Stimulated activated CD8-positive, alpha-beta memory T cell treated with anti-CD3 and anti-CD28 coated beads, Interleukin-15, amount 100 ng/mL, for 48 hours (primary cell): ENCODE results near the gene MYO18B.

Source experiments
- DNase-seq, 2 donors: peaks; one replicate each; pipeline ENCODE4 v3.0.0-alpha.2; 2020; ENCODE audit warnings: low read depth in 2 of 2

MYO18B gene

GRCh38 chr22:25749420-25750169, 7.6 kb downstream of the MYO18B start:
- DNase-seq, result peak in 1 of 2 donors; percentile 52

GRCh38 chr22:25750569-25751173, 8.7 kb downstream of the MYO18B start:
- no peak for DNase-seq

GRCh38 chr22:25751174-25751581, 9.2 kb downstream of the MYO18B start:
- DNase-seq, result no peak

- no peak for DNase-seq
These were observed 10.7 kb downstream of the MYO18B start for GRCh38 chr22:25752615-25753214.

GRCh38 chr22:25753252-25753651, 11.3 kb downstream of the MYO18B start:
- no peak for DNase-seq

GRCh38 chr22:25754527-25755202, 12.7 kb downstream of the MYO18B start:
- no peak for DNase-seq

GRCh38 chr22:25757686-25758085, 15.7 kb downstream of the MYO18B start:
- DNase-seq, result no peak

GRCh38 chr22:25758316-25758715, 16.3 kb downstream of the MYO18B start:
- no peak for DNase-seq

- no peak for DNase-seq
These were observed 17.8 kb downstream of the MYO18B start for GRCh38 chr22:25759825-25760231.

GRCh38 chr22:25760294-25760693, 18.3 kb downstream of the MYO18B start:
- DNase-seq, result no peak

- DNase-seq, result no peak
These were observed 19.0 kb downstream of the MYO18B start for GRCh38 chr22:25760848-25761595.

GRCh38 chr22:25762147-25762546, 20.2 kb downstream of the MYO18B start:
- DNase-seq, result no peak

- no peak for DNase-seq
These were observed 21.3 kb downstream of the MYO18B start for GRCh38 chr22:25763239-25763777.

- no peak for DNase-seq
These were observed 22.5 kb downstream of the MYO18B start for GRCh38 chr22:25764270-25765015.

GRCh38 chr22:25765016-25765367, 23.0 kb downstream of the MYO18B start:
- no peak for DNase-seq

- DNase-seq, result no peak
These were observed 23.8 kb downstream of the MYO18B start for GRCh38 chr22:25765801-25766200.

- DNase-seq, result no peak
These were observed 24.4 kb downstream of the MYO18B start for GRCh38 chr22:25766418-25766817.

GRCh38 chr22:25770333-25770732, 28.3 kb downstream of the MYO18B start:
- no peak for DNase-seq

- no peak for DNase-seq
These were observed 30.3 kb downstream of the MYO18B start for GRCh38 chr22:25772288-25772687.

- no peak for DNase-seq
These were observed 32.6 kb downstream of the MYO18B start for GRCh38 chr22:25774575-25775026.

GRCh38 chr22:25775531-25775930, 33.5 kb downstream of the MYO18B start:
- DNase-seq, result no peak
